Neural crest cell (in vitro differentiated cells): Measurements from ENCODE around the gene RPS6KA4. TPM values are rescaled to one million over a fixed set of nuclear protein-coding genes. Genes with fewer than 3 reads are reported as not detected.

Experiments used
- DNase-seq: peaks from one replicate; pipeline ENCODE4 v3.0.0; 2021; ENCODE audit warnings: low read depth, mixed read lengths, low spot score
- H3K27ac Mint-ChIP-seq: one replicate; pipeline ENCODE4 v1.8.0; 2021; ENCODE audit warnings: mild to moderate bottlenecking, mixed read lengths; ENCODE audit not compliant: unreplicated experiment
- H3K27me3 Mint-ChIP-seq: 2 replicates; pipeline ENCODE4 v1.8.0; 2021; ENCODE audit warnings: low read depth, mild to moderate bottlenecking, mixed read lengths
- H3K36me3 Mint-ChIP-seq: 2 replicates; pipeline ENCODE4 v1.8.0; 2021; ENCODE audit warnings: low read depth, mild to moderate bottlenecking, mixed read lengths
- H3K4me1 Mint-ChIP-seq: 2 replicates; pipeline ENCODE4 v1.8.0; 2021; ENCODE audit warnings: mixed read lengths
- H3K4me3 Mint-ChIP-seq: one replicate; pipeline ENCODE4 v1.8.0; 2021; ENCODE audit warnings: mild to moderate bottlenecking, mixed read lengths
- H3K9me3 Mint-ChIP-seq: 2 replicates; pipeline ENCODE4 v1.8.0; 2021; ENCODE audit warnings: mixed read lengths
- CTCF ChIP-seq: fragments of 200-600 bp; sonication (generic); conservative IDR thresholded peaks from 2 replicates; pipeline ENCODE4 v1.5.0; 2021; ENCODE audit warnings: antibody characterized with exemption, mild to moderate bottlenecking
- total RNA-seq: library from RNA; stranded (reverse); gene quantifications from 2 replicates; pipeline ENCODE4 v1.2.1, GENCODE V29; 2021

The RPS6KA4 gene
- total RNA-seq, 1 donor from 2014 or later: 17.6 TPM

GRCh38 chr11:64381350-64381749 is 22.4 kb downstream of the RPS6KA4 start:
- TF ChIP-seq CTCF: no peak
- H3K36me3 Mint-ChIP-seq: no peaks in the 10 kb centered on the region
- no peaks in the 10 kb centered on the region for H3K9me3 Mint-ChIP-seq
- H3K27me3 Mint-ChIP-seq: peaks cover 3% of the 10 kb centered on the region
- H3K27ac Mint-ChIP-seq: no peak overlapping the region
- DNase-seq: no peak
- peaks cover 5% of the 10 kb centered on the region for H3K4me1 Mint-ChIP-seq
- no peak overlapping the region for H3K4me3 Mint-ChIP-seq

GRCh38 chr11:64382047-64382446 is 23.1 kb downstream of the RPS6KA4 start:
- Mint-ChIP-seq H3K9me3 (no peaks in the 10 kb centered on the region), H3K36me3 (no peaks in the 10 kb centered on the region), H3K27ac (no peak overlapping the region), H3K27me3 (peaks cover 3% of the 10 kb centered on the region), H3K4me3 (no peak overlapping the region), H3K4me1 (peaks cover 5% of the 10 kb centered on the region)
- no peak for DNase-seq
- no peak for TF ChIP-seq CTCF

- H3K36me3 Mint-ChIP-seq: no peaks in the 10 kb centered on the region
- H3K4me3 Mint-ChIP-seq: no peak overlapping the region
- H3K27me3 Mint-ChIP-seq: peaks cover 3% of the 10 kb centered on the region
- no peak overlapping the region for H3K27ac Mint-ChIP-seq
- DNase-seq: no peak
- H3K4me1 Mint-ChIP-seq: peaks cover 5% of the 10 kb centered on the region
- no peaks in the 10 kb centered on the region for H3K9me3 Mint-ChIP-seq
- TF ChIP-seq CTCF: no peak
Measured at GRCh38 chr11:64382586-64382985, 23.6 kb downstream of the RPS6KA4 start.

GRCh38 chr11:64383580-64383979 is 24.6 kb downstream of the RPS6KA4 start:
- no peak overlapping the region for H3K4me3 Mint-ChIP-seq
- H3K9me3 Mint-ChIP-seq: no peaks in the 10 kb centered on the region
- no peak for TF ChIP-seq CTCF

GRCh38 chr11:64384028-64384737 is 25.2 kb downstream of the RPS6KA4 start:
- Mint-ChIP-seq H3K27me3 (peaks cover 3% of the 10 kb centered on the region), H3K9me3 (no peaks in the 10 kb centered on the region), H3K36me3 (no peaks in the 10 kb centered on the region), H3K4me1 (peaks cover 5% of the 10 kb centered on the region), H3K4me3 (no peak overlapping the region), H3K27ac (no peak overlapping the region)
- no peak for DNase-seq
- no peak for TF ChIP-seq CTCF

More at GRCh38 chr11:64383580-64383979, 24.6 kb downstream of the RPS6KA4 start:
- no peak overlapping the region for H3K27ac Mint-ChIP-seq
- H3K4me1 Mint-ChIP-seq: peaks cover 5% of the 10 kb centered on the region
- H3K36me3 Mint-ChIP-seq: no peaks in the 10 kb centered on the region
- peaks cover 3% of the 10 kb centered on the region for H3K27me3 Mint-ChIP-seq
- no peak for DNase-seq
